ENCODE data around the gene ACOX2.

ACOX2 gene

GRCh38 chr3:58576716-58577115 is 39.7 kb upstream of the ACOX2 start:
- no peak for TF ChIP-seq EZH2phosphoT487 (IDR thresholded peaks at IDR 0.05; ENCODE audit: low read depth)
- no peaks in the 10 kb centered on the region for H3K79me2 ChIP-seq (ENCODE audit: low read length)
- H3K27ac ChIP-seq (ENCODE audit: low read length) = no peak overlapping the region

GRCh38 chr3:58575971-58576652 is 39.1 kb upstream of the ACOX2 start:
- TF ChIP-seq CTCF (IDR thresholded peaks at IDR 0.05; ENCODE audit: low read depth, low read length) = no peak
- TF ChIP-seq EZH2phosphoT487 (IDR thresholded peaks at IDR 0.05; ENCODE audit: low read depth) = no peak
- Histone ChIP-seq H3K4me1 (ENCODE audit: low read length) (peaks cover 3% of the 10 kb centered on the region; the same call in 1 of the 2 replicates), H3K4me3 (ENCODE audit: low read length) (no peak overlapping the region)

More at GRCh38 chr3:58576716-58577115, 39.7 kb upstream of the ACOX2 start:
- Histone ChIP-seq H3K9me3 (ENCODE audit: insufficient read depth, low read length) (no peaks in the 10 kb centered on the region), H3K4me2 (ENCODE audit: low read length) (no peak overlapping the region), H3K36me3 (replicated peaks; ENCODE audit: low read depth, low read length) (no peaks in the 10 kb centered on the region), H3K9ac (ENCODE audit: low read length) (no peak overlapping the region), H4K20me1 (ENCODE audit: insufficient read depth, low read length) (no peaks in the 10 kb centered on the region), H3K27me3 (ENCODE audit: low read depth, low read length) (peaks cover 10% of the 10 kb centered on the region), H3K4me3 (ENCODE audit: low read length) (no peak overlapping the region), H3K4me1 (ENCODE audit: low read length) (no peaks in the 10 kb centered on the region; the same call in 1 of the 2 replicates), H2AFZ (ENCODE audit: low read depth, low read length) (no peak overlapping the region)

GRCh38 chr3:58574682-58575081 is 37.7 kb upstream of the ACOX2 start:
- Histone ChIP-seq H3K36me3 (replicated peaks; ENCODE audit: low read depth, low read length) (no peaks in the 10 kb centered on the region), H3K79me2 (ENCODE audit: low read length) (no peaks in the 10 kb centered on the region), H4K20me1 (ENCODE audit: insufficient read depth, low read length) (no peaks in the 10 kb centered on the region), H3K4me1 (ENCODE audit: low read length) (peaks cover 4% of the 10 kb centered on the region; the same call in 1 of the 2 replicates), H3K27ac (ENCODE audit: low read length) (no peak overlapping the region), H3K27me3 (ENCODE audit: low read depth, low read length) (peaks cover 11% of the 10 kb centered on the region), H2AFZ (ENCODE audit: low read depth, low read length) (no peak overlapping the region), H3K4me2 (ENCODE audit: low read length) (no peak overlapping the region), H3K9ac (ENCODE audit: low read length) (no peak overlapping the region), H3K9me3 (ENCODE audit: insufficient read depth, low read length) (no peaks in the 10 kb centered on the region), H3K4me3 (ENCODE audit: low read length) (no peak overlapping the region)
- TF ChIP-seq CTCF (IDR thresholded peaks at IDR 0.05; ENCODE audit: low read depth, low read length) (no peak), EZH2phosphoT487 (IDR thresholded peaks at IDR 0.05; ENCODE audit: low read depth) (no peak)

More at GRCh38 chr3:58575971-58576652, 39.1 kb upstream of the ACOX2 start:
- H4K20me1 ChIP-seq (ENCODE audit: insufficient read depth, low read length) = no peaks in the 10 kb centered on the region
- H3K79me2 ChIP-seq (ENCODE audit: low read length) = no peaks in the 10 kb centered on the region
- H3K27me3 ChIP-seq (ENCODE audit: low read depth, low read length) = peaks cover 11% of the 10 kb centered on the region
- H3K9me3 ChIP-seq (ENCODE audit: insufficient read depth, low read length) = no peaks in the 10 kb centered on the region
- no peak overlapping the region for H3K27ac ChIP-seq (ENCODE audit: low read length)
- H2AFZ ChIP-seq (ENCODE audit: low read depth, low read length) = no peak overlapping the region
- H3K9ac ChIP-seq (ENCODE audit: low read length) = no peak overlapping the region
- H3K4me2 ChIP-seq (ENCODE audit: low read length) = no peak overlapping the region
- no peaks in the 10 kb centered on the region for H3K36me3 ChIP-seq (replicated peaks; ENCODE audit: low read depth, low read length)

- Histone ChIP-seq H2AFZ (ENCODE audit: low read depth, low read length) (no peak overlapping the region), H3K9me3 (ENCODE audit: insufficient read depth, low read length) (no peaks in the 10 kb centered on the region), H3K4me2 (ENCODE audit: low read length) (no peak overlapping the region), H3K27me3 (ENCODE audit: low read depth, low read length) (peaks cover 11% of the 10 kb centered on the region), H3K9ac (ENCODE audit: low read length) (no peak overlapping the region), H3K27ac (ENCODE audit: low read length) (no peak overlapping the region), H4K20me1 (ENCODE audit: insufficient read depth, low read length) (no peaks in the 10 kb centered on the region), H3K4me1 (ENCODE audit: low read length) (peaks cover 5% of the 10 kb centered on the region), H3K4me3 (ENCODE audit: low read length) (no peak overlapping the region), H3K36me3 (replicated peaks; ENCODE audit: low read depth, low read length) (no peaks in the 10 kb centered on the region), H3K79me2 (ENCODE audit: low read length) (no peaks in the 10 kb centered on the region)
- TF ChIP-seq EZH2phosphoT487 (IDR thresholded peaks at IDR 0.05; ENCODE audit: low read depth) = no peak
- TF ChIP-seq CTCF (IDR thresholded peaks at IDR 0.05; ENCODE audit: low read depth, low read length) = no peak
Measured at GRCh38 chr3:58574106-58574505, 37.1 kb upstream of the ACOX2 start.

All from OCI-LY3 (cell line).